ENCODE data around the gene SUV39H1. TPM values are rescaled to one million over a fixed set of nuclear protein-coding genes. Genes with fewer than 3 reads are reported as not detected.

The SUV39H1 gene
- total and polyA plus RNA-seq, 2 of the 8 experiments (the other 6 are each of a cell fraction or from before 2014, with no cell fraction given) = 14.8 to 27.8 TPM

- TF ChIP-seq NRF1 (IDR thresholded peaks at IDR 0.05; ENCODE audit: low read depth, low read length) = no peak
These were observed 15.5 kb downstream of the SUV39H1 start (continued) for GRCh38 chrX:48711929-48712505.
